GM18505 (cell line): ENCODE results near the gene MEGF10.

Experiments used
- ATAC-seq: cut with Tn5 transposase; IDR thresholded peaks from one replicate; pipeline ENCODE4 v1.9.1; 2021; ENCODE audit not compliant: unreplicated experiment
- POLR2A ChIP-seq: IDR thresholded peaks from 4 replicates; pipeline ENCODE4 v1.6.1; 2011; ENCODE audit warnings: borderline replicate concordance; ENCODE audit not compliant: insufficient read depth, insufficient read length; ENCODE audit errors: extremely low read depth

MEGF10 gene

GRCh38 chr5:127375124-127375523 lies 84.5 kb downstream of the MEGF10 start:
- no peak for TF ChIP-seq POLR2A
- no peak for ATAC-seq

- no peak for ATAC-seq
- no peak for TF ChIP-seq POLR2A
Observed at GRCh38 chr5:127375544-127376091, 85.0 kb downstream of the MEGF10 start.

GRCh38 chr5:127377651-127378050 lies 87.1 kb downstream of the MEGF10 start:
- no peak for ATAC-seq
- TF ChIP-seq POLR2A: no peak

GRCh38 chr5:127385936-127386335 lies 95.3 kb downstream of the MEGF10 start:
- ATAC-seq: no peak
- TF ChIP-seq POLR2A: no peak

GRCh38 chr5:127386557-127386956 lies 96.0 kb downstream of the MEGF10 start:
- TF ChIP-seq POLR2A: no peak
- no peak for ATAC-seq

- ATAC-seq: no peak
- TF ChIP-seq POLR2A: no peak
Observed at GRCh38 chr5:127389601-127390000, 99.0 kb downstream of the MEGF10 start.

GRCh38 chr5:127392762-127393161 lies 102.2 kb downstream of the MEGF10 start:
- TF ChIP-seq POLR2A: no peak
- no peak for ATAC-seq

- no peak for ATAC-seq
- no peak for TF ChIP-seq POLR2A
Observed at GRCh38 chr5:127396490-127397155, 106.0 kb downstream of the MEGF10 start.

GRCh38 chr5:127398508-127398907 lies 107.9 kb downstream of the MEGF10 start:
- ATAC-seq: no peak
- TF ChIP-seq POLR2A: no peak

GRCh38 chr5:127399068-127399467 lies 108.5 kb downstream of the MEGF10 start:
- no peak for TF ChIP-seq POLR2A
- no peak for ATAC-seq

- no peak for ATAC-seq
- TF ChIP-seq POLR2A: no peak
Observed at GRCh38 chr5:127400539-127400938, 109.9 kb downstream of the MEGF10 start.

- no peak for TF ChIP-seq POLR2A
- ATAC-seq: no peak
Observed at GRCh38 chr5:127400946-127401670, 110.5 kb downstream of the MEGF10 start.

- TF ChIP-seq POLR2A: no peak
Observed at GRCh38 chr5:127402361-127402760, 111.8 kb downstream of the MEGF10 start.

GRCh38 chr5:127404190-127404589 lies 113.6 kb downstream of the MEGF10 start:
- ATAC-seq: no peak
- no peak for TF ChIP-seq POLR2A

More at GRCh38 chr5:127402361-127402760, 111.8 kb downstream of the MEGF10 start:
- no peak for ATAC-seq
